Parathyroid adenoma (tissue), 2 donors: ENCODE data around the gene MGST1.

Source experiments
- H2AFZ ChIP-seq: fragments of 300-600 bp; sonication (generic); one replicate; pipeline ENCODE4 v1.7.0; 2017; ENCODE audit warnings: antibody characterized with exemption, mild to moderate bottlenecking
- H3K27ac ChIP-seq: fragments of 300-600 bp; sonication (generic); one replicate; pipeline ENCODE4 v1.7.0; 2017
- H3K27me3 ChIP-seq: fragments of 300-600 bp; sonication (generic); one replicate; pipeline ENCODE4 v1.7.0; 2017; ENCODE audit warnings: low read length; ENCODE audit not compliant: control insufficient read depth, insufficient read depth
- H3K36me3 ChIP-seq: fragments of 300-600 bp; sonication (generic); one replicate; pipeline ENCODE4 v1.7.0; 2017; ENCODE audit warnings: low read length; ENCODE audit not compliant: control insufficient read depth, insufficient read depth
- H3K4me1 ChIP-seq: fragments of 300-600 bp; sonication (generic); one replicate; pipeline ENCODE4 v1.7.0; 2017; ENCODE audit warnings: control low read depth
- H3K4me2 ChIP-seq: fragments of 300-600 bp; sonication (generic); one replicate; pipeline ENCODE4 v1.7.0; 2017; ENCODE audit warnings: low read length
- H3K4me3 ChIP-seq: fragments of 300-600 bp; sonication (generic); one replicate; pipeline ENCODE4 v1.7.0; 2017; ENCODE audit warnings: low read depth, low read length
- H3K79me2 ChIP-seq: fragments of 300-600 bp; sonication (generic); one replicate; pipeline ENCODE4 v1.7.0; 2017; ENCODE audit warnings: control low read depth
- H3K9ac ChIP-seq: fragments of 300-600 bp; sonication (generic); one replicate; pipeline ENCODE4 v1.7.0; 2017; ENCODE audit warnings: mild to moderate bottlenecking
- H3K9me3 ChIP-seq: fragments of 300-600 bp; sonication (generic); one replicate; pipeline ENCODE4 v1.7.0; 2017; ENCODE audit warnings: low read length; ENCODE audit not compliant: control insufficient read depth
- CTCF ChIP-seq: fragments of 300-600 bp; sonication (generic); IDR thresholded peaks from one replicate; pipeline ENCODE4 v1.7.0; 2017; ENCODE audit warnings: antibody characterized with exemption, mild to moderate bottlenecking
- donor health status: primary hyperparathyroidism.

MGST1 gene

GRCh38 chr12:16407346-16407745, 59.9 kb downstream of the MGST1 start:
- no peak overlapping the region for H3K4me2 ChIP-seq
- no peaks in the 10 kb centered on the region for H3K9me3 ChIP-seq
- H3K36me3 ChIP-seq: no peaks in the 10 kb centered on the region

More at GRCh38 chr12:16407346-16407745, 59.9 kb downstream of the MGST1 start:
- Histone ChIP-seq H3K27me3 (no peaks in the 10 kb centered on the region), H3K27ac (no peak overlapping the region), H2AFZ (no peak overlapping the region), H3K9ac (no peak overlapping the region), H3K4me1 (no peaks in the 10 kb centered on the region), H3K4me3 (no peak overlapping the region), H3K79me2 (no peaks in the 10 kb centered on the region)
- TF ChIP-seq CTCF: no peak
